UCSD-AML1 (cell line): ENCODE data around the gene COL11A1.
"Not testable (repeated sequence)": the region's sequence is repeated elsewhere in the genome, so short reads cannot be mapped to it uniquely, and the experiment has no call there.

Experiments
- DNase-seq: peaks from one replicate; lab custom pipeline; 2025; ENCODE audit not compliant: unreplicated experiment; lab: John Stamatoyannopoulos, UW

COL11A1 gene

GRCh38 chr1:102838016-102838415 lies 270.3 kb downstream of the COL11A1 start:
- DNase-seq = no peak

GRCh38 chr1:102837551-102837950 lies 270.8 kb downstream of the COL11A1 start:
- DNase-seq = no peak

GRCh38 chr1:102836991-102837390 lies 271.3 kb downstream of the COL11A1 start:
- DNase-seq = no peak

GRCh38 chr1:102834688-102835320 lies 273.5 kb downstream of the COL11A1 start:
- DNase-seq = no peak

GRCh38 chr1:102833151-102833550 lies 275.2 kb downstream of the COL11A1 start:
- no peak for DNase-seq

GRCh38 chr1:102826706-102827105 lies 281.6 kb downstream of the COL11A1 start:
- DNase-seq = not testable (repeated sequence)
